ENCODE measurements around the gene LSM3.

Gene LSM3

GRCh38 chr3:14158370-14158769, 20.2 kb upstream of the LSM3 start:
- DNase-seq: no peak

GRCh38 chr3:14159426-14159825, 19.2 kb upstream of the LSM3 start:
- DNase-seq: no peak

- DNase-seq: no peak
These were observed 17.3 kb upstream of the LSM3 start for GRCh38 chr3:14161282-14161681.

- no peak for DNase-seq
These were observed 16.4 kb upstream of the LSM3 start for GRCh38 chr3:14162178-14162577.

GRCh38 chr3:14166877-14167603, 11.6 kb upstream of the LSM3 start:
- no peak for DNase-seq

GRCh38 chr3:14169435-14169834, 9.2 kb upstream of the LSM3 start:
- no peak for DNase-seq

GRCh38 chr3:14169871-14170270, 8.7 kb upstream of the LSM3 start:
- no peak for DNase-seq

GRCh38 chr3:14170531-14171159, 8.0 kb upstream of the LSM3 start:
- DNase-seq: no peak

- no peak for DNase-seq
These were observed 6.1 kb upstream of the LSM3 start for GRCh38 chr3:14172496-14172895.

GRCh38 chr3:14174483-14174882, 4.1 kb upstream of the LSM3 start:
- peak; percentile 17 for DNase-seq

GRCh38 chr3:14175383-14176037, 3.1 kb upstream of the LSM3 start:
- DNase-seq: peak; percentile 77

- peak; percentile 14 for DNase-seq
These were observed 904 bp upstream of the LSM3 start for GRCh38 chr3:14177580-14178246.

- DNase-seq: peak; percentile 9
These were observed 473 bp downstream of the LSM3 start for GRCh38 chr3:14179114-14179465.

- peak; percentile 12 for DNase-seq
These were observed 1.2 kb downstream of the LSM3 start for GRCh38 chr3:14179795-14180194.

GRCh38 chr3:14181253-14181652, 2.6 kb downstream of the LSM3 start:
- DNase-seq: no peak

- DNase-seq: no peak
These were observed 4.5 kb downstream of the LSM3 start for GRCh38 chr3:14183015-14183577.

GRCh38 chr3:14186854-14187458, 8.3 kb downstream of the LSM3 start:
- no peak for DNase-seq

GRCh38 chr3:14188041-14188754, 9.6 kb downstream of the LSM3 start:
- DNase-seq: no peak

GRCh38 chr3:14194865-14195264, 16.2 kb downstream of the LSM3 start:
- no peak for DNase-seq

GRCh38 chr3:14199641-14200040, 21.0 kb downstream of the LSM3 start:
- no peak for DNase-seq

- no peak for DNase-seq
These were observed 21.7 kb downstream of the LSM3 start for GRCh38 chr3:14200276-14200675.

- no peak for DNase-seq
These were observed 22.2 kb downstream of the LSM3 start for GRCh38 chr3:14200841-14201240.
